SK-N-MC (cell line): Measurements from ENCODE around the gene CCDC78.
"Not testable (repeated sequence)": the region's sequence is repeated elsewhere in the genome, so short reads cannot be mapped to it uniquely, and the experiment has no call there.

Source experiments
- DNase-seq: peaks from one replicate; pipeline ENCODE4 v3.0.0-alpha.2; 2011; ENCODE audit warnings: low read depth, low spot score
- H3K27ac ChIP-seq: fragments of 200-600 bp; sonication (generic); 2 replicates; pipeline ENCODE4 v1.5.1; 2016; ENCODE audit warnings: mixed run types
- H3K36me3 ChIP-seq: fragments of 200-600 bp; sonication (generic); 2 replicates; pipeline ENCODE4 v1.6.1; 2017; ENCODE audit warnings: antibody characterized with exemption, low read length, mixed read lengths; ENCODE audit not compliant: insufficient read depth
- H3K4me3 ChIP-seq: fragments of 200-600 bp; sonication (generic); 2 replicates; pipeline ENCODE4 v1.5.1; 2016
- H3K9ac ChIP-seq: fragments of 200-600 bp; sonication (generic); 2 replicates; pipeline ENCODE4 v1.8.0; 2017; ENCODE audit warnings: mixed run types, mixed read lengths; ENCODE audit not compliant: insufficient read length
- H3K9me3 ChIP-seq: fragments of 200-600 bp; sonication (generic); 2 replicates; pipeline ENCODE4 v1.6.1; 2017; ENCODE audit warnings: low read depth, mild to moderate bottlenecking, antibody characterized with exemption, low read length, moderate library complexity, mixed read lengths
- EZH2 ChIP-seq: fragments of 200-600 bp; sonication (generic); IDR thresholded peaks from one replicate; pipeline ENCODE4 v1.6.1; 2017; ENCODE audit warnings: antibody characterized with exemption
- FOXP2 ChIP-seq: optimal IDR thresholded peaks from 2 replicates; pipeline ENCODE3; 2011; ENCODE audit warnings: mild to moderate bottlenecking, moderate library complexity; ENCODE audit not compliant: insufficient read depth; ENCODE audit errors: extremely low read length, control extremely low read depth
- POLR2AphosphoS5 ChIP-seq: IDR thresholded peaks from 2 replicates; pipeline ENCODE4 v1.6.1; 2012; ENCODE audit warnings: mild to moderate bottlenecking, low read depth, low read length, borderline replicate concordance

CCDC78 gene

GRCh38 chr16:717450-718245, 8.6 kb downstream of the CCDC78 start:
- Histone ChIP-seq H3K27ac (no peak overlapping the region), H3K36me3 (no peaks in the 10 kb centered on the region), H3K9me3 (no peaks in the 10 kb centered on the region), H3K4me3 (no peak overlapping the region), H3K9ac (no peak overlapping the region)
- TF ChIP-seq EZH2 (no peak), POLR2AphosphoS5 (no peak), FOXP2 (no peak)
- DNase-seq, result no peak

GRCh38 chr16:716768-717325, 9.4 kb downstream of the CCDC78 start:
- H3K4me3 ChIP-seq, result no peak overlapping the region
- H3K27ac ChIP-seq, result no peak overlapping the region
- no peak overlapping the region for H3K9ac ChIP-seq
- H3K9me3 ChIP-seq, result no peaks in the 10 kb centered on the region
- no peaks in the 10 kb centered on the region for H3K36me3 ChIP-seq
- DNase-seq, result no peak
- TF ChIP-seq FOXP2 (no peak), EZH2 (no peak), POLR2AphosphoS5 (no peak)

- Histone ChIP-seq H3K36me3 (no peaks in the 10 kb centered on the region), H3K27ac (no peak overlapping the region), H3K9me3 (no peaks in the 10 kb centered on the region), H3K4me3 (no peak overlapping the region), H3K9ac (no peak overlapping the region)
- DNase-seq, result no peak
- no peak for TF ChIP-seq FOXP2
- TF ChIP-seq POLR2AphosphoS5, result no peak
- no peak for TF ChIP-seq EZH2
Measured at GRCh38 chr16:716200-716568, 10.1 kb downstream of the CCDC78 start.

GRCh38 chr16:715477-716199, 10.6 kb downstream of the CCDC78 start:
- no peak overlapping the region for H3K27ac ChIP-seq
- TF ChIP-seq FOXP2 (no peak), POLR2AphosphoS5 (no peak), EZH2 (peak; percentile 61)
- DNase-seq, result no peak
- H3K36me3 ChIP-seq, result no peaks in the 10 kb centered on the region
- H3K4me3 ChIP-seq, result peak overlapping the region; percentile 43
- no peak overlapping the region for H3K9ac ChIP-seq
- H3K9me3 ChIP-seq, result no peaks in the 10 kb centered on the region

- Histone ChIP-seq H3K4me3 (peak within 1 kb of the TSS; percentile 43), H3K27ac (no peak within 1 kb of the TSS), H3K9me3 (no peaks in the 10 kb centered on the region), H3K36me3 (no peaks in the 10 kb centered on the region), H3K9ac (no peak within 1 kb of the TSS)
- TF ChIP-seq POLR2AphosphoS5, result no peak
- TF ChIP-seq EZH2, result no peak
- TF ChIP-seq FOXP2, result no peak
- no peak for DNase-seq
Measured at GRCh38 chr16:714558-715476, 11.4 kb downstream of the CCDC78 start, which contains the start of gene METRN. Gene METRN (plus strand): TSS chr16:715118. CDS start chr16:715290, 172 bp downstream.

GRCh38 chr16:714079-714478, 12.2 kb downstream of the CCDC78 start:
- no peaks in the 10 kb centered on the region for H3K9me3 ChIP-seq
- DNase-seq, result no peak
- H3K27ac ChIP-seq, result no peak overlapping the region
- no peak overlapping the region for H3K4me3 ChIP-seq
- no peak for TF ChIP-seq FOXP2
- no peak for TF ChIP-seq POLR2AphosphoS5
- TF ChIP-seq EZH2, result no peak
- H3K36me3 ChIP-seq, result no peaks in the 10 kb centered on the region
- H3K9ac ChIP-seq, result no peak overlapping the region

- not testable (repeated sequence) for DNase-seq, H3K9ac ChIP-seq, H3K36me3 ChIP-seq, H3K4me3 ChIP-seq, H3K27ac ChIP-seq, H3K9me3 ChIP-seq
Measured at GRCh38 chr16:712740-713250, 13.4 kb downstream of the CCDC78 start.
